Breast epithelium (tissue), 4 donors: ENCODE measurements around the gene MTA1. TPM values are rescaled to one million over a fixed set of nuclear protein-coding genes. Genes with fewer than 3 reads are reported as not detected.

ENCODE experiments used
- DNase-seq, 2 donors: peaks; one replicate each; pipeline ENCODE4 v3.0.0-alpha.2; 2019; ENCODE audit warnings: low spot score in 2 of 2
- H3K27ac ChIP-seq, 2 donors: fragments of 200-600 bp; sonication (generic) in 1 of 2; one replicate each; pipeline ENCODE4 v1.5.1; 2016 to 2019; ENCODE audit warnings: mild to moderate bottlenecking in 1 of 2
- H3K27me3 ChIP-seq, 2 donors: fragments of 200-600 bp; sonication (generic) in 1 of 2; one replicate each; pipeline versions ENCODE4 v1.5.1 to v1.6.0; 2017 to 2019; ENCODE audit warnings: control low read depth in 1 of 2, mild to moderate bottlenecking in 1 of 2
- H3K36me3 ChIP-seq: fragments of 200-600 bp; one replicate; pipeline ENCODE4 v1.5.1; 2019
- H3K4me1 ChIP-seq, 2 donors: fragments of 200-600 bp; sonication (generic); one replicate each; pipeline ENCODE4 v1.5.1; 2016 to 2019; ENCODE audit warnings: control low read depth in 1 of 2
- H3K4me3 ChIP-seq, 3 donors: fragments of 200-600 bp; sonication (generic); 1 replicate in 2 of 3; 2 replicates in 1 of 3; pipeline ENCODE4 v1.5.1; 2016 to 2019; ENCODE audit warnings: mild to moderate bottlenecking in 3 of 3, moderate library complexity in 2 of 3
- H3K9me3 ChIP-seq, 2 donors: fragments of 200-600 bp; sonication (generic) in 1 of 2; one replicate each; pipeline ENCODE4 v1.5.1; 2016 to 2019; ENCODE audit warnings: control low read depth in 1 of 2
- POLR2A ChIP-seq: fragments of 450-650 bp; IDR thresholded peaks from one replicate; pipeline ENCODE4 v1.6.1; 2016; ENCODE audit warnings: antibody characterized with exemption, mild to moderate bottlenecking, moderate library complexity
- POLR2AphosphoS5 ChIP-seq, 3 donors: sonication (generic); formaldehyde crosslinking; IDR thresholded peaks; one replicate each; pipeline ENCODE4 v1.6.1; 2017; ENCODE audit warnings: antibody characterized with exemption in 3 of 3
- intact Hi-C: fragments of 100-400 bp; cut with DNase I; formaldehyde crosslinking; loops from one replicate; pipeline ENCODE4 v1.15.1; 2023; ENCODE audit warnings: low total_unique reads
- total RNA-seq, 3 donors: library from RNA; depleted of rRNA; stranded (reverse); fragments of >200 nt; gene quantifications; one replicate each; pipeline ENCODE4 v1.1.0, GENCODE V29; 2016
- TF ChIP-seq, protein P1 (sequence below), 3 donors: fragments of 450-650 bp; IDR thresholded peaks; one replicate each; pipeline ENCODE4 v1.5.1; 2016 to 2017; ENCODE audit warnings: antibody characterized with exemption in 3 of 3, mild to moderate bottlenecking in 3 of 3, moderate library complexity in 3 of 3

Gene MTA1
- total RNA-seq, 3 donors from 2014 or later = 50.7 to 70.1 (median 68.8) TPM

DNA sequence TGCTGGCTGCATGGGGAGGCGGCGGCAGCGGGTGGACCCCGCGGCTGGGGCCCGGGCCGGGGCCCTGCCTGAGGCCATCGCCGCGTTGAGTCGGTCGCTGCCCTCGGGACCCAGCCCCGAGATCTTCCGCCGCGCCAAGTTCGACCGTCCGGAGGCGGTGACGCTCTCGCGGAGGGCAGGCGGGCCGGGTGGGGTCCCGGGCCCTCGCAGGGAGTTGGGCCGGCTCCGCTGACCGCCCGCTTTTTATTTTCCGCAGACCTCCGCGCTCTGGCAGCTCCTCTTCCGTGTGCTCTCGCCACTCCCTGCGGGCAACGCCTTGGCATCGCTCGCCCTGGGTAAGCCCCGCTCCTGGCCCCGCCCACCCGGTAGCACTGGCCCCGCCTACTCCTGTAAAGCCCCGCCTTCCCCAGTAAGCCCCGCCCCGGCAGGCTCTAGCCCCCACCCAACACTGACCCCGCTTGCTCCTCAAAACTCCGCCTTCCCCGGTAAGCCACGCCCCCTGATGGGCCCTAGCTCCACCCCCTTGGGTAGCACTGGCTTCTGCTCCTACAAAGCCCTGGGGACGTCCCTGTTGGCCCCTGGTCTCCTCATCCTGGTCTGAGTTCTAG, 71.8 kb downstream of the MTA1 start:
- peak in 1 of 2 donors; percentile 50 for DNase-seq
- Histone ChIP-seq H3K36me3 (no peaks in the 10 kb centered on the region), H3K27ac (peak overlapping the region; percentile 94 to 99), H3K9me3 (no peaks in the 10 kb centered on the region), H3K4me1 (peaks cover 7 to 18% of the 10 kb centered on the region in 2 donors), H3K27me3 (no peaks in the 10 kb centered on the region), H3K4me3 (peak overlapping the region; percentile 77 to 88 (median 79))
- TF ChIP-seq, protein P1, sequence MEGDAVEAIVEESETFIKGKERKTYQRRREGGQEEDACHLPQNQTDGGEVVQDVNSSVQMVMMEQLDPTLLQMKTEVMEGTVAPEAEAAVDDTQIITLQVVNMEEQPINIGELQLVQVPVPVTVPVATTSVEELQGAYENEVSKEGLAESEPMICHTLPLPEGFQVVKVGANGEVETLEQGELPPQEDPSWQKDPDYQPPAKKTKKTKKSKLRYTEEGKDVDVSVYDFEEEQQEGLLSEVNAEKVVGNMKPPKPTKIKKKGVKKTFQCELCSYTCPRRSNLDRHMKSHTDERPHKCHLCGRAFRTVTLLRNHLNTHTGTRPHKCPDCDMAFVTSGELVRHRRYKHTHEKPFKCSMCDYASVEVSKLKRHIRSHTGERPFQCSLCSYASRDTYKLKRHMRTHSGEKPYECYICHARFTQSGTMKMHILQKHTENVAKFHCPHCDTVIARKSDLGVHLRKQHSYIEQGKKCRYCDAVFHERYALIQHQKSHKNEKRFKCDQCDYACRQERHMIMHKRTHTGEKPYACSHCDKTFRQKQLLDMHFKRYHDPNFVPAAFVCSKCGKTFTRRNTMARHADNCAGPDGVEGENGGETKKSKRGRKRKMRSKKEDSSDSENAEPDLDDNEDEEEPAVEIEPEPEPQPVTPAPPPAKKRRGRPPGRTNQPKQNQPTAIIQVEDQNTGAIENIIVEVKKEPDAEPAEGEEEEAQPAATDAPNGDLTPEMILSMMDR (IDR thresholded peaks at IDR 0.05) = no peak
- no peak for TF ChIP-seq POLR2AphosphoS5 (IDR thresholded peaks at IDR 0.05)
- TF ChIP-seq POLR2A = no peak
- intact Hi-C loops = no loop called here

- H3K27ac ChIP-seq = peak overlapping the region in 1 of 2 donors; percentile 99
- peak in 1 of 2 donors; percentile 40 for DNase-seq
- peaks cover 10 to 13% of the 10 kb centered on the region in 2 donors for H3K4me1 ChIP-seq
- intact Hi-C loops = no loop called here
- H3K27me3 ChIP-seq = no peaks in the 10 kb centered on the region
- no peaks in the 10 kb centered on the region for H3K9me3 ChIP-seq
- peak overlapping the region in 1 of 3 donors; percentile 77 for H3K4me3 ChIP-seq
- TF ChIP-seq, protein P1 (IDR thresholded peaks at IDR 0.05) = no peak
- TF ChIP-seq POLR2AphosphoS5 (IDR thresholded peaks at IDR 0.05) = no peak
- TF ChIP-seq POLR2A = no peak
- no peaks in the 10 kb centered on the region for H3K36me3 ChIP-seq
Observed at GRCh38 chr14:105492031-105492970, 72.7 kb downstream of the MTA1 start.

GRCh38 chr14:105492971-105493871, 73.6 kb downstream of the MTA1 start:
- no peak for TF ChIP-seq POLR2AphosphoS5 (IDR thresholded peaks at IDR 0.05)
- TF ChIP-seq, protein P1 (IDR thresholded peaks at IDR 0.05) = no peak
- TF ChIP-seq POLR2A = no peak
- Histone ChIP-seq H3K27ac (no peak overlapping the region), H3K4me1 (peaks cover 5 to 10% of the 10 kb centered on the region in 2 donors), H3K36me3 (no peaks in the 10 kb centered on the region), H3K4me3 (no peak overlapping the region), H3K9me3 (no peaks in the 10 kb centered on the region), H3K27me3 (no peaks in the 10 kb centered on the region)
- no peak for DNase-seq
- intact Hi-C loops = no loop called here

GRCh38 chr14:105493921-105494605, 74.4 kb downstream of the MTA1 start:
- no peak overlapping the region for H3K4me3 ChIP-seq
- no peaks in the 10 kb centered on the region for H3K27me3 ChIP-seq
- no peaks in the 10 kb centered on the region for H3K9me3 ChIP-seq
- peaks cover 6 to 10% of the 10 kb centered on the region in 2 donors for H3K4me1 ChIP-seq
- no peak overlapping the region for H3K27ac ChIP-seq
- intact Hi-C loops = no loop called here
- H3K36me3 ChIP-seq = no peaks in the 10 kb centered on the region
- DNase-seq = no peak
- no peak for TF ChIP-seq POLR2AphosphoS5 (IDR thresholded peaks at IDR 0.05)
- TF ChIP-seq, protein P1 (IDR thresholded peaks at IDR 0.05) = no peak
- TF ChIP-seq POLR2A = no peak
